Dendritic cell treated with granulocyte-macrophage colony-stimulating factor and Interleukin-4, amounts not matched to agents 40 ng/mL and 50 ng/mL, for 4 days (primary cell): ENCODE results near the gene RNU6-1.
A peak's percentile ranks its signal among the peaks of the same experiment; 100 is the strongest.

Experiments used
- H3K27ac Mint-ChIP-seq: one replicate; pipeline ENCODE4 v1.8.0; 2022; ENCODE audit warnings: mild to moderate bottlenecking, mixed read lengths
- H3K27me3 Mint-ChIP-seq: one replicate; pipeline ENCODE4 v1.8.0; 2022; ENCODE audit warnings: mild to moderate bottlenecking, mixed read lengths
- H3K36me3 Mint-ChIP-seq: one replicate; pipeline ENCODE4 v1.8.0; 2022; ENCODE audit warnings: low read depth, mixed read lengths
- H3K4me1 Mint-ChIP-seq: one replicate; pipeline ENCODE4 v1.8.0; 2022; ENCODE audit warnings: low read depth, mixed read lengths
- H3K4me3 Mint-ChIP-seq: one replicate; pipeline ENCODE4 v1.8.0; 2022; ENCODE audit warnings: mild to moderate bottlenecking, moderate library complexity, mixed read lengths
- H3K9me3 Mint-ChIP-seq: one replicate; pipeline ENCODE4 v1.8.0; 2022; ENCODE audit warnings: mixed read lengths
- intact Hi-C: fragments of 100-400 bp; cut with micrococcal nuclease; formaldehyde crosslinking; loops from one replicate; pipeline ENCODE4 v1.15.0; 2022

RNU6-1 gene

GRCh38 chr15:67850336-67850735 is 10.5 kb upstream of the RNU6-1 start:
- no peaks in the 10 kb centered on the region for H3K27me3 Mint-ChIP-seq
- H3K9me3 Mint-ChIP-seq: peaks cover 20% of the 10 kb centered on the region
- H3K4me1 Mint-ChIP-seq: peaks cover 21% of the 10 kb centered on the region
- H3K36me3 Mint-ChIP-seq: peaks cover 7% of the 10 kb centered on the region
- intact Hi-C loops: no loop called here
- peak overlapping the region; percentile 80 for H3K27ac Mint-ChIP-seq
- H3K4me3 Mint-ChIP-seq: no peak overlapping the region

GRCh38 chr15:67849538-67849937 is 9.7 kb upstream of the RNU6-1 start:
- Mint-ChIP-seq H3K4me1 (peaks cover 21% of the 10 kb centered on the region), H3K36me3 (peaks cover 7% of the 10 kb centered on the region), H3K27me3 (no peaks in the 10 kb centered on the region), H3K9me3 (peaks cover 20% of the 10 kb centered on the region), H3K27ac (no peak overlapping the region), H3K4me3 (no peak overlapping the region)
- intact Hi-C loops: no loop called here

DNA sequence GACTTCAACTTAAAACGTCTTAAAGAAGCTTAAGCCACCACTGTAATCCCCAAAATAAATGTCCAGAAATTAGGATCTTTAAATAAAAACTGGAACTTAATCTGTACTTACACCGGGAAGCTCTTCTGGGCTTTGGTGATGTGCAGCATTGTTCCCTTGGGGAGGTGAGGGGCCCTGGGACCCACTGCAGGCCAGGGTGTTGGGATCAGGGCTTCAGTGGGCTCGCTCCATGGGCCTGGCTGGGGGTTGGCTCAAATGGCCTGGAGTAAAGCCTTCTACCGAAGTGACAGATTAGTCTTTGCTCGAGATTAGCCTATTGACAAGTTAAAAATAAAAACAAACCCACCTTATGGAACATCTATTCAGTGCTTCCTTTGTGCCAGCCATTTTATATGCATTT is 6.1 kb upstream of the RNU6-1 start:
- H3K4me1 Mint-ChIP-seq: peaks cover 24% of the 10 kb centered on the region
- peaks cover under 1% of the 10 kb centered on the region for H3K9me3 Mint-ChIP-seq
- no peak overlapping the region for H3K4me3 Mint-ChIP-seq
- intact Hi-C loops: no loop called here
- no peaks in the 10 kb centered on the region for H3K36me3 Mint-ChIP-seq
- no peak overlapping the region for H3K27ac Mint-ChIP-seq
- no peaks in the 10 kb centered on the region for H3K27me3 Mint-ChIP-seq

GRCh38 chr15:67843571-67844387 is 3.9 kb upstream of the RNU6-1 start:
- intact Hi-C loops: loop anchor here (5.0 kb wide), 1 partner anchor 321 kb away; the partner anchor contains the start of gene C15orf61
- no peaks in the 10 kb centered on the region for H3K27me3 Mint-ChIP-seq
- no peaks in the 10 kb centered on the region for H3K9me3 Mint-ChIP-seq
- H3K4me1 Mint-ChIP-seq: peaks cover 19% of the 10 kb centered on the region
- no peak overlapping the region for H3K4me3 Mint-ChIP-seq
- no peaks in the 10 kb centered on the region for H3K36me3 Mint-ChIP-seq
- no peak overlapping the region for H3K27ac Mint-ChIP-seq

DNA sequence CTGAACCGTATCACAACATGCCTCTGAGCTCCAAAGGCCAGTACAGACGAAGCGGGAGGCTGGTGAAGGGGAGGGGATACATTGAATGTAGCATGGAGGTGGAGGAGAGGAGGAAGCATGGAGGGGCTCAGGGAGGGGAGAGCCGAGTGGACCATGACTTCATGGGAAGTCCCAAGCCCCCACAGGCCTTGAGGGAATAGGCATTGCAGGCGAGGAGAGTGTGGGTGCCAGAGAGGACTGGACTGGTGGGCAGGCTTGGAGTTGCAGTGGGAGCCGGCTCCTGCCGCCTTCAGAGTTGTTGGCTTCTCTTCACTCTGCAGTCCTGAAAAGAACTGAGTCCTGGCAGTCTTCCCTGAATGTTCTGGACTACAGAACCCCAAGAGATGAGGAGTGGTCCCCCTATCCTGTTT is 3.3 kb upstream of the RNU6-1 start:
- Mint-ChIP-seq H3K27ac (peak overlapping the region; percentile 14), H3K9me3 (no peaks in the 10 kb centered on the region), H3K4me1 (peaks cover 26% of the 10 kb centered on the region), H3K36me3 (no peaks in the 10 kb centered on the region), H3K27me3 (no peaks in the 10 kb centered on the region), H3K4me3 (no peak overlapping the region)
- intact Hi-C loops: loop anchor here (5.0 kb wide), 1 partner anchor 321 kb away; the partner anchor contains the start of gene C15orf61

- Mint-ChIP-seq H3K4me3 (peak overlapping the region; percentile 75), H3K36me3 (no peaks in the 10 kb centered on the region), H3K27me3 (peaks cover 5% of the 10 kb centered on the region), H3K9me3 (no peaks in the 10 kb centered on the region), H3K27ac (peak overlapping the region; percentile 83), H3K4me1 (peaks cover 38% of the 10 kb centered on the region)
- intact Hi-C loops: loop anchor here (5.0 kb wide), 1 partner anchor 319 kb away; the partner anchor contains the start of gene C15orf61
Observed at GRCh38 chr15:67841513-67841762, 1.6 kb upstream of the RNU6-1 start.

GRCh38 chr15:67840749-67841512 is 1.1 kb upstream of the RNU6-1 start:
- Mint-ChIP-seq H3K9me3 (no peaks in the 10 kb centered on the region), H3K27me3 (peaks cover 9% of the 10 kb centered on the region), H3K27ac (peak overlapping the region; percentile 83), H3K36me3 (no peaks in the 10 kb centered on the region), H3K4me1 (peaks cover 42% of the 10 kb centered on the region), H3K4me3 (peak overlapping the region; percentile 75)
- intact Hi-C loops: loop anchor here (5.0 kb wide), 1 partner anchor 319 kb away; the partner anchor contains the start of gene C15orf61

- peak overlapping the region; percentile 83 for H3K27ac Mint-ChIP-seq
- H3K9me3 Mint-ChIP-seq: no peaks in the 10 kb centered on the region
- intact Hi-C loops: loop anchor here (10.0 kb wide), 2 partner anchors 455 to 895 kb away; no protein-coding TSS in a partner anchor
- H3K4me3 Mint-ChIP-seq: peak overlapping the region; percentile 75
- no peaks in the 10 kb centered on the region for H3K36me3 Mint-ChIP-seq
- peaks cover 56% of the 10 kb centered on the region for H3K4me1 Mint-ChIP-seq
- peaks cover 23% of the 10 kb centered on the region for H3K27me3 Mint-ChIP-seq
Observed at GRCh38 chr15:67839499-67839928, 331 bp downstream of the RNU6-1 start.

- H3K27me3 Mint-ChIP-seq: peaks cover 29% of the 10 kb centered on the region
- no peaks in the 10 kb centered on the region for H3K36me3 Mint-ChIP-seq
- H3K4me3 Mint-ChIP-seq: peak overlapping the region; percentile 37
- no peaks in the 10 kb centered on the region for H3K9me3 Mint-ChIP-seq
- intact Hi-C loops: loop anchor here (10.0 kb wide), 2 partner anchors 454 to 894 kb away; no protein-coding TSS in a partner anchor
- H3K27ac Mint-ChIP-seq: peak overlapping the region; percentile 83
- peaks cover 62% of the 10 kb centered on the region for H3K4me1 Mint-ChIP-seq
Observed at GRCh38 chr15:67838789-67839332, 984 bp downstream of the RNU6-1 start.

- intact Hi-C loops: loop anchor here (1.0 to 10.0 kb wide), 3 partner anchors 380 to 892 kb away; no protein-coding TSS in a partner anchor
- no peak overlapping the region for H3K4me3 Mint-ChIP-seq
- peaks cover 79% of the 10 kb centered on the region for H3K4me1 Mint-ChIP-seq
- no peak overlapping the region for H3K27ac Mint-ChIP-seq
- H3K36me3 Mint-ChIP-seq: no peaks in the 10 kb centered on the region
- no peaks in the 10 kb centered on the region for H3K9me3 Mint-ChIP-seq
- peaks cover 46% of the 10 kb centered on the region for H3K27me3 Mint-ChIP-seq
Observed at GRCh38 chr15:67836955-67837354, 2.9 kb downstream of the RNU6-1 start.

- Mint-ChIP-seq H3K9me3 (no peaks in the 10 kb centered on the region), H3K27ac (no peak overlapping the region), H3K27me3 (peaks cover 50% of the 10 kb centered on the region), H3K4me3 (no peak overlapping the region), H3K4me1 (peaks cover 76% of the 10 kb centered on the region), H3K36me3 (no peaks in the 10 kb centered on the region)
- intact Hi-C loops: loop anchor here (1.0 to 10.0 kb wide), 3 partner anchors 379 to 892 kb away; no protein-coding TSS in a partner anchor
Observed at GRCh38 chr15:67836477-67836876, 3.4 kb downstream of the RNU6-1 start.

DNA sequence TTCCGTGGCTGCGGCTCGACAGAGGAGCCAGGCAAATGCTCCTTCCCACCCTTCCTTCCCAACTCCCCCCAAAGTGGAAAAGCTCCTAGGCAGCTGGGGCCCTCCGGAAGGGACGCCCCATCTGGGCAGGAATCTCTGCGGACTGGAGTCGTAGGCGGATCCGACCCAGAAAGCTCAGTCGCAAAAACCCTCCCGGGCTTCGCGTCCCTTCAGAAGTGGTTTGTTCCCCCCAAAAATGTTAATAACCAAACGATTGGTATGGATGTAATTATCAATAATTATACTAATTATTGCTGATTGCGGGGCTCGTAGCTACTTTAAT is 3.8 kb downstream of the RNU6-1 start:
- Mint-ChIP-seq H3K27ac (no peak overlapping the region), H3K9me3 (no peaks in the 10 kb centered on the region), H3K27me3 (peaks cover 54% of the 10 kb centered on the region), H3K4me3 (peak overlapping the region; percentile 70), H3K36me3 (no peaks in the 10 kb centered on the region), H3K4me1 (peaks cover 73% of the 10 kb centered on the region)
- intact Hi-C loops: loop anchor here (1.0 to 10.0 kb wide), 3 partner anchors 379 to 891 kb away; no protein-coding TSS in a partner anchor

DNA sequence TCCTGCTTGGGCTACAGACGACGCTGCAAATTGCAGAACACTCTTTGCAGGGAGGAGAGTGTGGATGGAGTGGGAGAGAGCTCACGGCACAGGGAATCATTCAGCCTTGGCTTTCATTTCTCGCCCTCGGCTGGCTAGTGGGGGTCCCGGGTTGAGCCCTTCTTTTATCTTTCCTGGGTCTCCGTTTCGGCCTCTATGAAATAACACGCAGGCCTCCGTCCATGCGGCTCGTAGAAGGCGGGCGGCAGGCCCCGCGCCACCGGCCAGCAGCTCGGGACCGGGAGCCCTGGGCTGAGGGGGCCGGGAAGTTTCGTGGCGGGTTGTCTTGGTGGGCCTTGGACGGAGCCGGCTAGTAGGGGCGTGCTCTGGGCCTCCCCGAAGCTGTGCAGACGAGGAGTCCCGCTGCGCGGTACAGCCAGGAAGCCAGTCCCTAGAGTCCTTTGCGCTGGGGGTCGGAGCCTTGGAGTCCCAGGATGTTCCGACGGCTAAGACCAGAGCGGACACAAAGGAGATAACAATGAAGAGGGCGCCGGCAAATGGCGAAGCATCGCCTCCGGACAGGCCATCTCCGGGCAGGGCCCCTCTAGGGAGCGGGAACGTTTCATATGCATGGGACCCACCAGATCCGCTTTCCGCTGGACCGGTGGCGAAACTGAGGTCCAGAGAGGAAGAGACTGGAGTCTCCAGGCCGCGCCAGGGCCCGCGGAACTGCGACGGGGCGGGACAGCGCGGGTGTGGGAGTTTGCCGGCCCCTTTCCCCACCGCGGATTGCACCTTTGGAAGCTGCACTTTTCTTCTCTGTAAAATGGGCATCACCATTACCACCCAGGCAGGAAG is 4.3 kb downstream of the RNU6-1 start:
- intact Hi-C loops: loop anchor here (1.0 to 10.0 kb wide), 3 partner anchors 378 to 891 kb away; no protein-coding TSS in a partner anchor
- H3K4me3 Mint-ChIP-seq: peak overlapping the region; percentile 70
- H3K27ac Mint-ChIP-seq: peak overlapping the region; percentile 32
- peaks cover 60% of the 10 kb centered on the region for H3K27me3 Mint-ChIP-seq
- no peaks in the 10 kb centered on the region for H3K9me3 Mint-ChIP-seq
- H3K4me1 Mint-ChIP-seq: peaks cover 69% of the 10 kb centered on the region
- H3K36me3 Mint-ChIP-seq: no peaks in the 10 kb centered on the region
